ENCODE data around the gene KMT2D.

KMT2D gene

GRCh38 chr12:49018261-49019119 is 42.1 kb downstream of the KMT2D start, which contains the start of gene PRKAG1:
Gene PRKAG1 (minus strand): TSS chr12:49018776. CDS start chr12:49018740, 36 bp downstream.
- peak; percentile 99 for DNase-seq

- no peak for DNase-seq
These were observed 42.7 kb downstream of the KMT2D start for GRCh38 chr12:49017891-49018260.

- no peak for DNase-seq
These were observed 45.4 kb downstream of the KMT2D start for GRCh38 chr12:49015196-49015595.

- no peak for DNase-seq
These were observed 46.0 kb downstream of the KMT2D start for GRCh38 chr12:49014547-49014946.

GRCh38 chr12:49013428-49013827 is 47.2 kb downstream of the KMT2D start:
- no peak for DNase-seq

- DNase-seq, result no peak
These were observed 47.9 kb downstream of the KMT2D start for GRCh38 chr12:49012739-49013138.
